ENCODE measurements around the gene LIPC. TPM values are rescaled to one million over a fixed set of nuclear protein-coding genes. Genes with fewer than 3 reads are reported as not detected.

Gene LIPC
- total RNA-seq, 4 donors from 2014 or later, result 0.48 to 8.2 (median 2.6) TPM; not detected in 1

- H3K27me3 ChIP-seq, result no peaks in the 10 kb centered on the region
- DNase-seq, result no peak
- peaks cover 15 to 20% of the 10 kb centered on the region in 2 donors for H3K9me3 ChIP-seq
- no peak for TF ChIP-seq POLR2AphosphoS5 (IDR thresholded peaks at IDR 0.05)
- no peak for TF ChIP-seq CTCF (IDR thresholded peaks at IDR 0.05)
- TF ChIP-seq EP300 (IDR thresholded peaks at IDR 0.05; ENCODE audit: low read depth), result no peak
- no peak for TF ChIP-seq POLR2A (IDR thresholded peaks at IDR 0.05)
- peaks cover 0 to 55% (median 11%) of the 10 kb centered on the region in 4 donors for H3K36me3 ChIP-seq
- no peak overlapping the region for H3K4me3 ChIP-seq
- no peak overlapping the region for H3K27ac ChIP-seq
- in situ Hi-C loops (cut with MboI; ENCODE audit: low pct_ligation_motif_present in 1 of 4, low pct_unique_long_range_greater_than_20kb in 1 of 4, low sequenced_read_pairs in 3 of 4) (no loop called here), intact Hi-C loops (cut with DNase I; ENCODE audit: low total_unique reads) (no loop called here)
- WGBS, 2 donors (ENCODE audit: low coverage in 1 of 2), result 93 to 100% methylated on average over 1 of the region's 1 CpG
- H3K4me1 ChIP-seq, result peaks cover 0 to 11% (median 8%) of the 10 kb centered on the region in 4 donors
Observed at GRCh38 chr15:58616171-58616570, 184.4 kb downstream of the LIPC start.

Small RNA genes lying within 50 kb of the gene (small RNA-seq; reads per million reads assigned to genes)
- gene AC084781.2, result 0 reads per million in 4 donors
